Measurements from ENCODE around the gene CMTR1. TPM values are rescaled to one million over a fixed set of nuclear protein-coding genes. Genes with fewer than 3 reads are reported as not detected.

Gene CMTR1
- polyA plus RNA-seq, 6 donors from 2014 or later = 27.2 to 32.1 (median 28.9) TPM

Other genes with a start within 250 kb of the CMTR1 start
- 1 to 10 TPM; 4.6 to 9.3 (median 6.1) TPM for gene TBC1D22B, start 175.4 kb upstream of the CMTR1 start, polyA plus RNA-seq (ENCODE audit: low read depth in 6 of 6)
- gene TMEM217, start 175.1 kb upstream of the CMTR1 start, polyA plus RNA-seq (ENCODE audit: low read depth in 6 of 6) = under 1 TPM in 3 of 6 donors, not detected in 3; 0.18 to 0.96 (median 0.32) TPM
- 10 to 100 TPM in 5 of 6 donors, 1 to 10 TPM in 1; 9.7 to 15.4 (median 12.1) TPM for gene RNF8, start 79.2 kb upstream of the CMTR1 start, polyA plus RNA-seq (ENCODE audit: low read depth in 6 of 6)
- gene CCDC167, start 66.7 kb downstream of the CMTR1 start, polyA plus RNA-seq (ENCODE audit: low read depth in 6 of 6) = 10 to 100 TPM; 35.2 to 61.3 (median 52.4) TPM